KMS-11 (cell line): ENCODE data around the gene DONSON.

Experiments used
- H2AFZ ChIP-seq: fragments of 200-600 bp; sonication (generic); 2 replicates; pipeline ENCODE4 v1.6.1; 2016; ENCODE audit warnings: antibody characterized with exemption, mixed run types, low read depth
- H3K27ac ChIP-seq: fragments of 200-600 bp; sonication (generic); 2 replicates; pipeline ENCODE4 v1.6.1; 2016; ENCODE audit warnings: mild to moderate bottlenecking, mixed run types
- H3K27me3 ChIP-seq: fragments of 200-600 bp; sonication (generic); 2 replicates; pipeline ENCODE4 v1.6.1; 2017; ENCODE audit warnings: mild to moderate bottlenecking, low read depth, mixed run types, moderate library complexity; ENCODE audit not compliant: insufficient read depth
- H3K36me3 ChIP-seq: fragments of 200-600 bp; sonication (generic); 2 replicates; pipeline ENCODE4 v1.6.1; 2017; ENCODE audit warnings: mild to moderate bottlenecking, mixed run types; ENCODE audit not compliant: insufficient read depth
- H3K4me1 ChIP-seq: fragments of 200-600 bp; sonication (generic); 2 replicates; pipeline ENCODE4 v1.6.1; 2016; ENCODE audit warnings: mild to moderate bottlenecking, low read depth, mixed run types; ENCODE audit not compliant: poor library complexity, severe bottlenecking
- H3K4me2 ChIP-seq: fragments of 200-600 bp; sonication (generic); 2 replicates; pipeline ENCODE4 v1.7.0; 2016; ENCODE audit warnings: mild to moderate bottlenecking, mixed run types
- H3K4me3 ChIP-seq: fragments of 200-600 bp; sonication (generic); IDR thresholded peaks from 2 replicates; pipeline ENCODE4 v1.6.1; 2017; ENCODE audit warnings: low read depth, low read length, mixed read lengths; ENCODE audit not compliant: insufficient read depth
- H3K79me2 ChIP-seq: fragments of 200-600 bp; sonication (generic); 2 replicates; pipeline ENCODE4 v1.6.1; 2016; ENCODE audit warnings: low read depth, mixed run types; ENCODE audit not compliant: insufficient read depth
- H3K9ac ChIP-seq: fragments of 200-600 bp; sonication (generic); 2 replicates; pipeline ENCODE4 v1.6.1; 2016; ENCODE audit warnings: mild to moderate bottlenecking, mixed run types
- H4K20me1 ChIP-seq: fragments of 200-600 bp; sonication (generic); 2 replicates; pipeline ENCODE4 v1.6.1; 2016; ENCODE audit warnings: mild to moderate bottlenecking, mixed run types; ENCODE audit not compliant: insufficient read depth
- TF ChIP-seq, protein P1 (sequence below): fragments of 200-600 bp; sonication (generic); conservative IDR thresholded peaks from 2 replicates; pipeline ENCODE4 v1.6.1; 2017; ENCODE audit warnings: low read depth, mild to moderate bottlenecking, antibody characterized with exemption, low read length, moderate library complexity, mixed read lengths

DONSON gene

GRCh38 chr21:33587792-33588484 lies 546 bp downstream of the DONSON start:
- Histone ChIP-seq H3K4me1 (peaks cover 16% of the 10 kb centered on the region), H3K27ac (peak overlapping the region; percentile 48)
- TF ChIP-seq, protein P1, sequence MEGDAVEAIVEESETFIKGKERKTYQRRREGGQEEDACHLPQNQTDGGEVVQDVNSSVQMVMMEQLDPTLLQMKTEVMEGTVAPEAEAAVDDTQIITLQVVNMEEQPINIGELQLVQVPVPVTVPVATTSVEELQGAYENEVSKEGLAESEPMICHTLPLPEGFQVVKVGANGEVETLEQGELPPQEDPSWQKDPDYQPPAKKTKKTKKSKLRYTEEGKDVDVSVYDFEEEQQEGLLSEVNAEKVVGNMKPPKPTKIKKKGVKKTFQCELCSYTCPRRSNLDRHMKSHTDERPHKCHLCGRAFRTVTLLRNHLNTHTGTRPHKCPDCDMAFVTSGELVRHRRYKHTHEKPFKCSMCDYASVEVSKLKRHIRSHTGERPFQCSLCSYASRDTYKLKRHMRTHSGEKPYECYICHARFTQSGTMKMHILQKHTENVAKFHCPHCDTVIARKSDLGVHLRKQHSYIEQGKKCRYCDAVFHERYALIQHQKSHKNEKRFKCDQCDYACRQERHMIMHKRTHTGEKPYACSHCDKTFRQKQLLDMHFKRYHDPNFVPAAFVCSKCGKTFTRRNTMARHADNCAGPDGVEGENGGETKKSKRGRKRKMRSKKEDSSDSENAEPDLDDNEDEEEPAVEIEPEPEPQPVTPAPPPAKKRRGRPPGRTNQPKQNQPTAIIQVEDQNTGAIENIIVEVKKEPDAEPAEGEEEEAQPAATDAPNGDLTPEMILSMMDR, result no peak

DNA sequence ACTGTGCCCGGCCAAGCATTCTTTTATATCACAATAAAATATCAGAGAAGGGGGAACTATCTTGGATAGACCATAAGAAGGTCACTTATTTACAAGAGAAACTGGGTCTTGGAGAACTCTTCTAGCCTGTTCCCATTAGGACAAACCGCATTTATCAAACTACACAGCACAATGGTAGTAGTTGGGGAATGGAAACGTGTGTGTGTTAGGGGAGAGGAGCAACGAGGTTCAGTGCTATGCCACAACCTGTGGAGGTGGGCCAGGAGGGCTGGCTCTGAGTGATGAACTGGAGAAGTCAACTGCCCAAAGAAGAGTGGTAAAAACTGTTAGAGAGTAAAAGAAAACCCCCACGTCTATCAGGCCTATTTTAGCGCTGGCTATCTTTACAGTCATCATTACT lies 1.6 kb downstream of the DONSON start:
- Histone ChIP-seq H3K4me3 (no peak overlapping the region), H3K4me1 (peaks cover 16% of the 10 kb centered on the region), H3K27ac (no peak overlapping the region), H3K27me3 (no peaks in the 10 kb centered on the region), H3K9ac (no peak overlapping the region; the same call in 1 of the 2 replicates), H4K20me1 (no peaks in the 10 kb centered on the region), H2AFZ (no peak overlapping the region), H3K79me2 (peaks cover 30% of the 10 kb centered on the region; the same call in 1 of the 2 replicates), H3K36me3 (peaks cover 5% of the 10 kb centered on the region; the same call in 1 of the 2 replicates), H3K4me2 (peak overlapping the region; percentile 86)
- TF ChIP-seq, protein P1, result no peak

More at GRCh38 chr21:33587792-33588484, 546 bp downstream of the DONSON start:
- Histone ChIP-seq H2AFZ (peak overlapping the region; percentile 75), H3K4me2 (peak overlapping the region; percentile 86), H3K36me3 (peaks cover 5% of the 10 kb centered on the region; the same call in 1 of the 2 replicates), H3K27me3 (no peaks in the 10 kb centered on the region), H3K9ac (peak overlapping the region; percentile 82), H3K4me3 (peak overlapping the region; percentile 54), H3K79me2 (peaks cover 30% of the 10 kb centered on the region; the same call in 1 of the 2 replicates), H4K20me1 (no peaks in the 10 kb centered on the region)

GRCh38 chr21:33584455-33584854 lies 4.0 kb downstream of the DONSON start:
- Histone ChIP-seq H3K79me2 (peaks cover 30% of the 10 kb centered on the region; the same call in 1 of the 2 replicates), H3K27ac (no peak overlapping the region), H3K27me3 (no peaks in the 10 kb centered on the region), H3K4me3 (no peak overlapping the region), H3K36me3 (peaks cover 5% of the 10 kb centered on the region; the same call in 1 of the 2 replicates), H2AFZ (no peak overlapping the region), H3K4me1 (peaks cover 13% of the 10 kb centered on the region), H4K20me1 (no peaks in the 10 kb centered on the region), H3K4me2 (no peak overlapping the region), H3K9ac (no peak overlapping the region)
- TF ChIP-seq, protein P1, result no peak

DNA sequence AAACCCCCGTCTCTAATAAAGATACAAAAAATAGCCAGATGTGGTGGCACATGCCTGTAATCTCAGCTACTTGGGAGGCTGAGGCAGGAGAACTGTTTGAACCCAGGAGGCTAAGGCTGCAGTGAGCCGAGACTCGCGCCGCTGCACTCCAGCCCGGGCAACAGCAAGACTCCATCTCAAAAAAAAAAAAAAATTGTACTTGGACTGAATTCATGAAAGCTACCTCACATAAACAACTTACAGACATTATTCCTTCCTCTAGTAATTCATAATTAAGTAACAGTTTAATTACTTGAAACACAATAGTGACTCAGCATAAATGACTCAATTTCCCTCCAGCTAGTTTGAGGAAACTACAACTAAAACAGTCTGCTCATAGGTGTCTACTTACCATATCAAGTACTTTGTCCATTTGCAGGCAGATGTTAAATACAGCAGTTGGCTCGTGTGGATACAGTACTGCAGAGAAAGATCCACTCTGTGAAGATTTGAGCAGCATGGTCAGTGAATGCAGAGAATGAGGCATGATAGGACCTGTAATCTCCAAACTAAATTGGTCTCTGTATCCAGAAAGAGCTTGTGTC lies 9.4 kb downstream of the DONSON start:
- no peak overlapping the region for H3K4me3 ChIP-seq
- H2AFZ ChIP-seq, result no peak overlapping the region
- H3K4me1 ChIP-seq, result no peaks in the 10 kb centered on the region
- no peaks in the 10 kb centered on the region; the same call in 1 of the 2 replicates for H3K79me2 ChIP-seq
- TF ChIP-seq, protein P1, result no peak
- H3K27me3 ChIP-seq, result no peaks in the 10 kb centered on the region
- H3K27ac ChIP-seq, result peak overlapping the region; percentile 40; the same call in 1 of the 2 replicates
- peaks cover 8% of the 10 kb centered on the region; the same call in 1 of the 2 replicates for H3K36me3 ChIP-seq
- no peak overlapping the region for H3K9ac ChIP-seq
- no peaks in the 10 kb centered on the region for H4K20me1 ChIP-seq
- no peak overlapping the region for H3K4me2 ChIP-seq
